ENCODE data around the gene DAP.

The DAP gene

GRCh38 chr5:10768328-10768899, 7.4 kb upstream of the DAP start:
- no peak overlapping the region for H3K4me3 ChIP-seq
- no peaks in the 10 kb centered on the region for H3K9me3 ChIP-seq (ENCODE audit: low read depth, low read length)
- TF ChIP-seq POLR2AphosphoS5 (IDR thresholded peaks at IDR 0.05; ENCODE audit: borderline replicate concordance, low read depth, low read length) (no peak), EZH2 (IDR thresholded peaks at IDR 0.05) (no peak), FOXP2 (optimal IDR thresholded peaks at IDR 0.05; ENCODE audit: control extremely low read depth, extremely low read length, insufficient read depth) (no peak)
- DNase-seq (ENCODE audit: low read depth, low spot score) = no peak
- H3K27ac ChIP-seq = no peak overlapping the region
- no peak overlapping the region for H3K9ac ChIP-seq (ENCODE audit: insufficient read length)
- no peaks in the 10 kb centered on the region for H3K36me3 ChIP-seq (ENCODE audit: insufficient read depth, low read length)

- no peak overlapping the region for H3K27ac ChIP-seq
- no peak overlapping the region for H3K4me3 ChIP-seq
- DNase-seq (ENCODE audit: low read depth, low spot score) = no peak
- TF ChIP-seq POLR2AphosphoS5 (IDR thresholded peaks at IDR 0.05; ENCODE audit: borderline replicate concordance, low read depth, low read length) (no peak), EZH2 (IDR thresholded peaks at IDR 0.05) (no peak), FOXP2 (optimal IDR thresholded peaks at IDR 0.05; ENCODE audit: control extremely low read depth, extremely low read length, insufficient read depth) (no peak)
- no peaks in the 10 kb centered on the region for H3K9me3 ChIP-seq (ENCODE audit: low read depth, low read length)
- no peak overlapping the region for H3K9ac ChIP-seq (ENCODE audit: insufficient read length)
- H3K36me3 ChIP-seq (ENCODE audit: insufficient read depth, low read length) = no peaks in the 10 kb centered on the region
Observed at GRCh38 chr5:10762776-10763500, 1.9 kb upstream of the DAP start.

GRCh38 chr5:10761933-10762775, 1.1 kb upstream of the DAP start:
- Histone ChIP-seq H3K27ac (no peak overlapping the region; the same call in 1 of the 2 replicates), H3K9me3 (ENCODE audit: low read depth, low read length) (no peaks in the 10 kb centered on the region), H3K36me3 (ENCODE audit: insufficient read depth, low read length) (no peaks in the 10 kb centered on the region; the same call in 1 of the 2 replicates), H3K9ac (ENCODE audit: insufficient read length) (peak overlapping the region; percentile 82), H3K4me3 (peak overlapping the region; percentile 87)
- DNase-seq (ENCODE audit: low read depth, low spot score) = no peak
- no peak for TF ChIP-seq POLR2AphosphoS5 (IDR thresholded peaks at IDR 0.05; ENCODE audit: borderline replicate concordance, low read depth, low read length)
- TF ChIP-seq EZH2 (IDR thresholded peaks at IDR 0.05) = no peak
- no peak for TF ChIP-seq FOXP2 (optimal IDR thresholded peaks at IDR 0.05; ENCODE audit: control extremely low read depth, extremely low read length, insufficient read depth)

DNA sequence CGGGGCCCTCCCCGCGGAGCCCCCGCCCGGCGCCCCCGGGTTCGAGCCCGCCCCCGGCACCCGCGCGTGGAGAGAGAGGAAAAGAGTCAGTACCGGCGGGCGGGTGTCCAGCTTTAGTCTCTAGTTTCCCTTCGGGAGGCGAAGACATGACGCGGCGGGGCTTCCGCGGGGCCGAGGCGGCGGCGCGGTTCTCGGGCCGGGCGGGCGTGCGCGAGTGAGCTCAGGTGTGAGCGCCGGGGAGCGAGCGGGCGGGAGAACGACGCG, 181 bp downstream of the DAP start:
- peak overlapping the region; percentile 91 for H3K4me3 ChIP-seq
- H3K36me3 ChIP-seq (ENCODE audit: insufficient read depth, low read length) = no peaks in the 10 kb centered on the region; the same call in 1 of the 2 replicates
- H3K9me3 ChIP-seq (ENCODE audit: low read depth, low read length) = no peaks in the 10 kb centered on the region
- no peak for TF ChIP-seq FOXP2 (optimal IDR thresholded peaks at IDR 0.05; ENCODE audit: control extremely low read depth, extremely low read length, insufficient read depth)
- no peak for TF ChIP-seq EZH2 (IDR thresholded peaks at IDR 0.05)
- TF ChIP-seq POLR2AphosphoS5 (IDR thresholded peaks at IDR 0.05; ENCODE audit: borderline replicate concordance, low read depth, low read length) = no peak
- 0 out of 2 replicates have a peak overlapping the region, but pooled peaks have one; percentile 10 for H3K27ac ChIP-seq
- H3K9ac ChIP-seq (ENCODE audit: insufficient read length) = peak overlapping the region; percentile 82
- no peak for DNase-seq (ENCODE audit: low read depth, low spot score)

GRCh38 chr5:10760096-10760920, 726 bp downstream of the DAP start:
- H3K4me3 ChIP-seq = peak overlapping the region; percentile 91
- H3K36me3 ChIP-seq (ENCODE audit: insufficient read depth, low read length) = peaks cover 4% of the 10 kb centered on the region
- 0 out of 2 replicates have a peak overlapping the region, but pooled peaks have one; percentile 10 for H3K27ac ChIP-seq
- H3K9me3 ChIP-seq (ENCODE audit: low read depth, low read length) = no peaks in the 10 kb centered on the region
- no peak for DNase-seq (ENCODE audit: low read depth, low spot score)
- H3K9ac ChIP-seq (ENCODE audit: insufficient read length) = peak overlapping the region; percentile 82
- TF ChIP-seq EZH2 (IDR thresholded peaks at IDR 0.05) (no peak), FOXP2 (optimal IDR thresholded peaks at IDR 0.05; ENCODE audit: control extremely low read depth, extremely low read length, insufficient read depth) (no peak), POLR2AphosphoS5 (IDR thresholded peaks at IDR 0.05; ENCODE audit: borderline replicate concordance, low read depth, low read length) (0 out of 2 replicates have a peak, but pooled peaks have one; percentile 21)

DNA sequence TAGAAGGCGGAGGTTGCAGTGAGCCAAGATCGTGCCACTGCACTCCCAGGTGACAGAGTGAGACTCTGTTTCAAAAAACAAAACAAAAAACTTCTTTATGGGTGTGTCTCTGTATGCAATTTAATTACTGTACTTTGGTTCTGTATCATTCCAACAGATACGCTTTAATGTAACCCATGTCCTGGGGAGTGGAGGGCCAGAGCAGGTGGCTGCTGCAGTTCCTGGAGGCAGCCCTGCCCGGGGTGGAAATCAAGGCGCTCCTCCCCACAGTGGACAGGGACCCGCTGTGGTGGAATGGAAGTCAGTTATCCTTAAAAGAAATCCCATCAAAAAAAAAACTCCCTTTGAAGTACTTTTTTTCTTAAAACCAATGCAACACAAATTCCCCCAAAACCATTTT, 1.9 kb downstream of the DAP start:
- H3K4me3 ChIP-seq = no peak overlapping the region; the same call in 1 of the 2 replicates
- no peak overlapping the region for H3K27ac ChIP-seq
- H3K36me3 ChIP-seq (ENCODE audit: insufficient read depth, low read length) = peaks cover 8% of the 10 kb centered on the region
- no peak for DNase-seq (ENCODE audit: low read depth, low spot score)
- no peak overlapping the region for H3K9ac ChIP-seq (ENCODE audit: insufficient read length)
- TF ChIP-seq POLR2AphosphoS5 (IDR thresholded peaks at IDR 0.05; ENCODE audit: borderline replicate concordance, low read depth, low read length) (no peak), FOXP2 (optimal IDR thresholded peaks at IDR 0.05; ENCODE audit: control extremely low read depth, extremely low read length, insufficient read depth) (no peak), EZH2 (IDR thresholded peaks at IDR 0.05) (no peak)
- no peaks in the 10 kb centered on the region for H3K9me3 ChIP-seq (ENCODE audit: low read depth, low read length)

GRCh38 chr5:10757922-10758555, 3.0 kb downstream of the DAP start:
- no peak for TF ChIP-seq POLR2AphosphoS5 (IDR thresholded peaks at IDR 0.05; ENCODE audit: borderline replicate concordance, low read depth, low read length)
- no peak for TF ChIP-seq FOXP2 (optimal IDR thresholded peaks at IDR 0.05; ENCODE audit: control extremely low read depth, extremely low read length, insufficient read depth)
- no peak for TF ChIP-seq EZH2 (IDR thresholded peaks at IDR 0.05)
- no peak overlapping the region for H3K27ac ChIP-seq
- H3K9ac ChIP-seq (ENCODE audit: insufficient read length) = no peak overlapping the region
- H3K36me3 ChIP-seq (ENCODE audit: insufficient read depth, low read length) = peaks cover 10% of the 10 kb centered on the region
- no peak overlapping the region for H3K4me3 ChIP-seq
- H3K9me3 ChIP-seq (ENCODE audit: low read depth, low read length) = no peaks in the 10 kb centered on the region
- DNase-seq (ENCODE audit: low read depth, low spot score) = no peak
